Left ventricle myocardium superior (tissue), 1 donor: ENCODE measurements around the gene CALR. TPM values are rescaled to one million over a fixed set of nuclear protein-coding genes. Genes with fewer than 3 reads are reported as not detected.
A peak's percentile ranks its signal among the peaks of the same experiment; 100 is the strongest.
"Not testable (repeated sequence)": the region's sequence is repeated elsewhere in the genome, so short reads cannot be mapped to it uniquely, and the experiment has no call there.

Source experiments
- ATAC-seq: fragments of 200-7000 bp; cut with Tn5 transposase; one replicate; pipeline ENCODE4 v1.9.1; 2020; ENCODE audit warnings: mild to moderate bottlenecking, moderate library complexity
- DNase-seq: peaks from one replicate; pipeline ENCODE4 v3.0.0-alpha.2; 2020
- intact Hi-C: fragments of 100-400 bp; cut with micrococcal nuclease; formaldehyde crosslinking; loops from one replicate; pipeline ENCODE4 v1.11.0; 2022
- total RNA-seq: library from RNA; stranded (reverse); fragmentation: NEBNext Ultra II Directional; extraction: Animal tissue kit (Norgen Biotek cat#: 25700); gene quantifications from one replicate; pipeline ENCODE4 v1.2.1, GENCODE V29; 2021
- donor health status: DM: no; HTN: yes; CAD: no; lungs with severe emphysema.

CALR gene
- total RNA-seq, 1 donor from 2014 or later: 422 TPM

GRCh38 chr19:12948612-12949362 is 10.4 kb downstream of the CALR start:
- intact Hi-C loops: no loop called here
- DNase-seq (no peak), ATAC-seq (no peak)

DNA sequence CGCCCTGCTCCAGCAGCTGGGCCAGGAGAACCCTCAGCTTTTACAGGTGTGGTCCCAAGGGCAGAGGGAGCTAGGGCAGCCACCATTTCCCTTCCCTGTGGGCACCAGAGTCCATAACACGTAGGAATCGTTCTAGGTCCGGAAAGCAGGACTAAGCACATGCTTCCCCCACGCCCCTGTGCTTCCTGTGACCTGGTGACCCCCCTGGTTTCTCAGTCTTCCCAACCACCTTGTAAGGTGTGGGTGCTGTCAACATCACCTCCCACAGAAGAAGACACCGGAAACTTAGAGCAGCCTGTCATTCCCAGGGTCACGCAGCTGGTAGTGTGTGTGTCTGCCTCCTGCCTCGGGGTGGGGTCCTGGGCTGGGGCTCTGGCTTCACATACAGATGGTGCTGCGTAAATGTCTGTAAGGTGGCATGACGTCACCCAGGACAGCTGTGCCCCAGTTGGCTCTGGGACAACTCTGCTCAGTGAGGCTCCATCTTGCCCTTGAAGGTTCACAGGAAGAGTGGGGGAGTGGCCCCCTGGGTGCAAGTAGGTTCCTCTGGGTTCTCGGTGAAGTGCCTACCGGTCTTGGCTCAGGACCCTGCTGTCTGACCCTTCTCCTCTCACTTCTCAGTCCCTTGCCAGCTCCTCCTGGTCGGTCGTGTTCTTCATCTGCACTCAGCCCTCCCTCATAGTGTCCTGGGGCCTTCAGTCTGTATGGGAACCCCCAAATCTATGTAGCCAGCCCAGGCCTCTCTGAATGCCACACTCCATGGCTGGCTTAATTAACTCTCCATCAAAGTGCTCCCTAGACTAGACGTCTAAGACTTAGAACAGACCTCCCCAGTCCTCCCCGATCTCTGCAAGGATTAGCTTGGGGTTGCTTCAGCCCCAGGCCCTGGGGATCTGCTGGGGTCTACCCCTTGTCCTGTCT is 11.2 kb downstream of the CALR start:
- ATAC-seq (no peak), DNase-seq (no peak)
- intact Hi-C loops: no loop called here

DNA sequence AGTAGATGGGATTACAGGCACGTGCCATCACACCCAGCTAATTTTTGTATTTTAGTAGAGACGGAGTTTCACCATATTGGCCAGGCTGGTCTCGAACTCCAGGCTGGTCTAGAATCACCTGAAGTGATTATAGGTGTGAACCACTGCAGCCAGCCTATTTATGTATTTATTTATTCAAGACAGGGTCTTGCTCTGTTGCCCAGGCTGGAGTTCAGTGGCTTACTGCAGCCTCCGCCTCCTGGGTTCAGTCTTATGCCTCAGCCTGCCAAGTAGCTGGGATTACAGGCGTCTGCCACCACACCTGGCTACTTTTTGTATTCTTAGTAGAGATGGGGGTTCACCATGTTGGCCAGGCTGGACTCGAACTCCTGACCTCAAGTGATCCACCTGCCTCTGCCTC is 13.6 kb downstream of the CALR start:
- intact Hi-C loops: not testable (repeated sequence)

DNA sequence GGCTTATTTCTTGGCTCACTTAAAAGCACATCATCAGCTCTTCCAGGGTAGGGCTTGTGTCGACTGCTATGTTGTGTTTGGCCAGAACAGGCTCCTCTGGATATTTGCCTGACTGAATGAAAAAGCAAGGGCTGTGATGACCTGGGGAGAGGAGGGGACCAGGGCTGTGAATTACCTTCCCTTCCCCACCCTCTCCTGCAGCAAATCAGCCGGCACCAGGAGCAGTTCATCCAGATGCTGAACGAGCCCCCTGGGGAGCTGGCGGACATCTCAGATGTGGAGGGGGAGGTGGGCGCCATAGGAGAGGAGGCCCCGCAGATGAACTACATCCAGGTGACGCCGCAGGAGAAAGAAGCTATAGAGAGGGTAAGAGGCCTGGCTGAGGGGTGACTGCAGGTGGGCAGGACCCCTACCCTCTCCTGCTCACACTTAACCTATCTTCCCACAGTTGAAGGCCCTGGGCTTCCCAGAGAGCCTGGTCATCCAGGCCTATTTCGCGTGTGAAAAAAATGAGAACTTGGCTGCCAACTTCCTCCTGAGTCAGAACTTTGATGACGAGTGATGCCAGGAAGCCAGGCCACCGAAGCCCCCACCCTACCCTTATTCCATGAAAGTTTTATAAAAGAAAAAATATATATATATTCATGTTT is 14.2 kb downstream of the CALR start:
- no peak for DNase-seq
- intact Hi-C loops: no loop called here
- no peak for ATAC-seq

More for the DNA sequence above, 13.6 kb downstream of the CALR start:
- ATAC-seq, DNase-seq: not testable (repeated sequence)

- intact Hi-C loops: no loop called here
- DNase-seq (peak; percentile 51), ATAC-seq (peak; percentile 14)
Observed at GRCh38 chr19:12953138-12953798, 14.9 kb downstream of the CALR start.

GRCh38 chr19:12953799-12954611 is 15.6 kb downstream of the CALR start:
- ATAC-seq (no peak), DNase-seq (no peak)
- intact Hi-C loops: no loop called here

DNA sequence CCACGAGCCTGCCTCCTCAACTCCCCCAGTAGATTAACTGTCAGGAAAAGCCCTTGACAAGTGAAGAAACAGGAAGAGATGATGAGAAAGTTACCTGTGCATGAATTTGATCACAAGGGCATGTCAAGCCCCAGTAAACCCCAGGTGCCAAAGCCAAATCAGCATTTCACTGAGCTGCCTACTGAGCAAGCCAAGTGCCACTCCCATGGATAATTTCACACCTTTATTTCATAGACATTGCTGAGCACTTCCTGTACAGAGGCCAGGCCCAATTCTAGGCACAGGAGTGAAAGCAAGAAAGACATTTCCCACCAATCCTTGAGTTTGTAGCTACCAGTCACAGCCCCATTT is 16.2 kb downstream of the CALR start:
- intact Hi-C loops: no loop called here
- ATAC-seq (no peak), DNase-seq (no peak)

GRCh38 chr19:12955575-12955974 is 17.2 kb downstream of the CALR start:
- DNase-seq, intact Hi-C loops, ATAC-seq: not testable (repeated sequence)

- DNase-seq (no peak), ATAC-seq (no peak)
- intact Hi-C loops: no loop called here
Observed at GRCh38 chr19:12955996-12956395, 17.6 kb downstream of the CALR start.

DNA sequence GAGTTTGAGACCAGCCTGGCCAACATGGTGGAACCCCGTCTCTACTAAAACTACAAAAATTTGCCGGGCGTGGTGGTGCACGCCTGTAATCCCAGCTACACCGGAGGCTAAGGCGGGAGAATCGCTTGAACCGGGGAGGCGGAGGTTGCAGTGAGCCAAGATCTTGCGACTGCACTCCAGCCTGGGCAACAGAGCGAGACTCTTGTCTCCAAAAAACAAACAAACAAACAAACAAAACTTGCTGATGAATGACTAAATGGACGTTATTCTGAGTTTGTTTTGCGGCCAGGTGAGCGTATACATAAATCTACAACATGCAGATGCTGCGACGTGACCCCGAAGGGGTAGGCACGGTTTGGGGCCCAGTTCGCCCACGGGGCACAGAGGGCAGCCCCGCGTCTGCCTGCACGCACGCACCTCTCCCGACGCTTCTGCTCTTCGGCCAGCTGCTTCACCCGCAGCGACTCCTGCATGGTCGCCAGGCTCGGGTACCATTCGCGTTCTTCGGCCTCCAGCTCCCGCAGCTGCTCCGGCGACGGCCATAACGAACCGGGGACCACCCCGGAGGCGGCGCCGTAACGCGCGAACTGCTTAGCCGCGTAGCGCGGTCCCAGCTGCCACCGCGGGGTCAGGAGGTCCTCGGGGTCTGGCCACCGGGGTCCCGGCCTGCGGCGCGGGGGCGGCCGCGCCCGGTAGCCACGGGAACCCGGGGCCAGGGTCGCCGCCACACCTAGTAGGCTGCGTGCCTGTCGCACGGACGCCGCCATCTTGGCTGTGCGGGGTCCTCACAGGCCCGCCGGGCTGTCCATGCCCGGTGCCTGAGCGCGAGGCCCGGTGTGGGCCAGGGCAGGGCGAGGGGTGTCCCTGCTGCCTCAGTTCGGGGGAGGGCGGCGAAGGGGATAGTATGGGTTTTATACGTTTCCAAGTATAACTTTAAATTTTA is 18.3 kb downstream of the CALR start, which contains the start of gene GADD45GIP1:
Gene GADD45GIP1 (minus strand): TSS at position 778 of the 943 bp plus-strand sequence. CDS start 11 bp downstream, at position 767.
- intact Hi-C loops: no loop called here
- DNase-seq: peak; percentile 90
- ATAC-seq: peak; percentile 93

GRCh38 chr19:12957389-12957952 is 19.1 kb downstream of the CALR start:
- DNase-seq, intact Hi-C loops: not testable (repeated sequence)
- peak; percentile 12 for ATAC-seq

DNA sequence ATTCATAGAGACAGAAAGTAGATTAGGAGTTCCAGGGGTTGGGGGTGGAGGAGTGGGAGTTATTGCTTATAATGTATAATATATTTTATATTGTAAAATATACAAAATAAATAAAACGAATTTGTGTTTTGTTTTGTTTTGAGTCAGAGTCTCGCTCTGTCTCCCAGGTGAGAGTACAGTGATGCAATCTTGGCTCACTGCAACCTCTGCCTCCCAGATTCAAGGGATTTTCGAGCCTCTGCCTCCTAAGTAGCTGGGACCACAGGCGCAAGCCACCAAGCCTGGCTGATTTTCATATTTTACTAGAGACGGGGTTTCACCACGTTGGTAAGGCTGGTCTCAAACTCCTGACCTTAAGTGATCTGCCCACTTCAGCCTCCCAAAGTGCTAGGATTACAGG is 21.1 kb downstream of the CALR start:
- no peak for ATAC-seq
- intact Hi-C loops: no loop called here
- no peak for DNase-seq

GRCh38 chr19:12965017-12965811 is 26.8 kb downstream of the CALR start:
- intact Hi-C loops: no loop called here
- ATAC-seq: peak; percentile 89
- peak; percentile 92 for DNase-seq

- intact Hi-C loops: no loop called here
Observed at GRCh38 chr19:12965812-12966135, 27.4 kb downstream of the CALR start.

DNA sequence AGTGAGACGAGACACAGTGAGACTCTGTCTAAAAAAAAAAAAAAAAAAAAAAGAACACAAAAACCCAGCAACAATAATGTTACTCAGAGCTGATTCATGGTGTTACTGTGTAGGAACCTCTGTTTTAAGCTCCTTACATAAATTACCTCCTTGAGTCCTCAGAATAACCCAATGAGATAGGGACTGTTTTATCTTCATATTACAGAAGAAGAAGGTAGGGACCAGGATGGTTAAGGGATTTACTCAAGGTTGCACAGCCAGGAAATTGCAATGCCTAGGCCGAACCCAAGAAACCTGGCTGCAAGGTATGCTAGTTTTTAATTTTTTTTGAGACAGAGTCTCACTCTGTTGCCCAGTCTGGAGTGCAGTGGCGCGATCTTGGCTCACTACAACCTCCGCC is 29.5 kb downstream of the CALR start:
- DNase-seq (no peak), ATAC-seq (no peak)
- intact Hi-C loops: no loop called here

More at GRCh38 chr19:12965812-12966135, 27.4 kb downstream of the CALR start:
- ATAC-seq (no peak), DNase-seq (no peak)

GRCh38 chr19:12969292-12969988 is 31.0 kb downstream of the CALR start, which contains the start of gene DAND5:
TSS of gene DAND5 (plus strand) at chr19:12969576. CDS start at chr19:12969661, 85 bp downstream.
- ATAC-seq: peak; percentile 77
- intact Hi-C loops: no loop called here
- DNase-seq: peak; percentile 78
